Measurements from ENCODE around the gene PERM1.

Gene PERM1

DNA sequence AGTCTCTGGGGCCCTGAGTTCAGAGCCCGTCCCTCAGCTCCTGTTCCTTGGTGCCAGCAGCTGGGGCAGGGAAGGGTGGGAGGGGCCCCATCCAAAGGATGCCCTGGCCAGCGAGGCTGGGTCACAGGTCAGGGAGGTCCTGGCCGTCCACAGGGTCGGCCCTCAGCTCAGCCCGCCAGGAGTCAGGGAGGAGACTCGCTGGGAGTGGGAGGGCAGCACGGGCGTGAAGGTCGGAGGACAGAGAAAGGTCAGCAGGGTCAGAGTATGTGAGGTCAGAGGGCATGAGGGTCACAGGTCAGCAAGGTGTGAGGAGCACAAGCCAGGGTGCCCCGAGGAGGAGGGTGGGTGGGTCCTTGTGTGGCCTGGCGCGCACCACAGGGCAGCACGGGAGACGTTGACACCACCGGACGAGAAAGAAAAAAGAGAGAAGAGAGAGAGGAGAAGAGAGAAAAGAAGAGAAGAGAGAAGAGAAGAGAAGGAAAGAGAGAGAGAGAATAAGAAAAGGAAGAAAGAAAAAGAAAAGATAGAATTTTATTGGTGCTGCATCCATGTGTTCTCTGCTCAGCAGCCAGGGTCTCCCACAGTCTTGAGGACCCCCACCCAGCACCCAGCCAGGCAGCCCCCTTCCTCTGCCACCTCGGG is 7.1 kb downstream of the PERM1 start:
- Histone ChIP-seq H3K27me3 (ENCODE audit: control insufficient read depth, low read length) (no peaks in the 10 kb centered on the region), H3K9me3 (ENCODE audit: control insufficient read depth, insufficient read depth, low read length) (no peaks in the 10 kb centered on the region), H3K4me2 (ENCODE audit: low read length) (no peak overlapping the region), H3K4me1 (ENCODE audit: control insufficient read depth, low read length) (peaks cover 3% of the 10 kb centered on the region; the same call in 1 of the 2 replicates), H4K20me1 (ENCODE audit: control insufficient read depth, insufficient read depth, low read depth, low read length) (no peaks in the 10 kb centered on the region), H3K9me2 (replicated peaks; ENCODE audit: control insufficient read depth, low read length) (no peaks in the 10 kb centered on the region), H3K27ac (ENCODE audit: low read depth, low read length) (no peak overlapping the region), H3K79me2 (ENCODE audit: control insufficient read depth, low read length) (no peaks in the 10 kb centered on the region), H3F3A (ENCODE audit: control insufficient read depth, insufficient read depth) (no peaks in the 10 kb centered on the region), H3K4me3 (ENCODE audit: low read length) (no peak overlapping the region), H3K36me3 (ENCODE audit: control insufficient read depth, low read length) (no peaks in the 10 kb centered on the region)
- TF ChIP-seq, protein P1, sequence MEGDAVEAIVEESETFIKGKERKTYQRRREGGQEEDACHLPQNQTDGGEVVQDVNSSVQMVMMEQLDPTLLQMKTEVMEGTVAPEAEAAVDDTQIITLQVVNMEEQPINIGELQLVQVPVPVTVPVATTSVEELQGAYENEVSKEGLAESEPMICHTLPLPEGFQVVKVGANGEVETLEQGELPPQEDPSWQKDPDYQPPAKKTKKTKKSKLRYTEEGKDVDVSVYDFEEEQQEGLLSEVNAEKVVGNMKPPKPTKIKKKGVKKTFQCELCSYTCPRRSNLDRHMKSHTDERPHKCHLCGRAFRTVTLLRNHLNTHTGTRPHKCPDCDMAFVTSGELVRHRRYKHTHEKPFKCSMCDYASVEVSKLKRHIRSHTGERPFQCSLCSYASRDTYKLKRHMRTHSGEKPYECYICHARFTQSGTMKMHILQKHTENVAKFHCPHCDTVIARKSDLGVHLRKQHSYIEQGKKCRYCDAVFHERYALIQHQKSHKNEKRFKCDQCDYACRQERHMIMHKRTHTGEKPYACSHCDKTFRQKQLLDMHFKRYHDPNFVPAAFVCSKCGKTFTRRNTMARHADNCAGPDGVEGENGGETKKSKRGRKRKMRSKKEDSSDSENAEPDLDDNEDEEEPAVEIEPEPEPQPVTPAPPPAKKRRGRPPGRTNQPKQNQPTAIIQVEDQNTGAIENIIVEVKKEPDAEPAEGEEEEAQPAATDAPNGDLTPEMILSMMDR (IDR thresholded peaks at IDR 0.05; ENCODE audit: low read depth, low read length, poor library complexity, severe bottlenecking), result no peak
- no peak for TF ChIP-seq EZH2phosphoT487 (IDR thresholded peaks at IDR 0.05; ENCODE audit: borderline replicate concordance, low read length)

DNA sequence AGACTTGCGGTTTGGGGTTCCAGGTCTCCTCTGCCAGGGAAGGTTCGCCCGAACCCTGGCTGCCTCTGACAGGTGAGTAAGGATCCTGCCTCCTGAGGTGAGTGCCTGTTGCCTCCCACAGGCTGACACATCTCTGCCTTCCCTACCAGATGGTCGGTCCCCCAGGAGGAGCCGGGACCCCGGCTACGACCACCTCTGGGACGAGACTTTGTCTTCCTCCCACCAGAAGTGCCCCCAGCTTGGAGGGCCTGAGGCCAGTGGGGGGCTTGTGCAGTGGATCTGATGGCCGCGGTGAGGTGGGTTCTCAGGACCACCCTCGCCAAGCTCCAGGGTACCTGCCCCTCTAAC is 7.6 kb downstream of the PERM1 start:
- H3K27ac ChIP-seq (ENCODE audit: low read depth, low read length), result no peak overlapping the region

DNA sequence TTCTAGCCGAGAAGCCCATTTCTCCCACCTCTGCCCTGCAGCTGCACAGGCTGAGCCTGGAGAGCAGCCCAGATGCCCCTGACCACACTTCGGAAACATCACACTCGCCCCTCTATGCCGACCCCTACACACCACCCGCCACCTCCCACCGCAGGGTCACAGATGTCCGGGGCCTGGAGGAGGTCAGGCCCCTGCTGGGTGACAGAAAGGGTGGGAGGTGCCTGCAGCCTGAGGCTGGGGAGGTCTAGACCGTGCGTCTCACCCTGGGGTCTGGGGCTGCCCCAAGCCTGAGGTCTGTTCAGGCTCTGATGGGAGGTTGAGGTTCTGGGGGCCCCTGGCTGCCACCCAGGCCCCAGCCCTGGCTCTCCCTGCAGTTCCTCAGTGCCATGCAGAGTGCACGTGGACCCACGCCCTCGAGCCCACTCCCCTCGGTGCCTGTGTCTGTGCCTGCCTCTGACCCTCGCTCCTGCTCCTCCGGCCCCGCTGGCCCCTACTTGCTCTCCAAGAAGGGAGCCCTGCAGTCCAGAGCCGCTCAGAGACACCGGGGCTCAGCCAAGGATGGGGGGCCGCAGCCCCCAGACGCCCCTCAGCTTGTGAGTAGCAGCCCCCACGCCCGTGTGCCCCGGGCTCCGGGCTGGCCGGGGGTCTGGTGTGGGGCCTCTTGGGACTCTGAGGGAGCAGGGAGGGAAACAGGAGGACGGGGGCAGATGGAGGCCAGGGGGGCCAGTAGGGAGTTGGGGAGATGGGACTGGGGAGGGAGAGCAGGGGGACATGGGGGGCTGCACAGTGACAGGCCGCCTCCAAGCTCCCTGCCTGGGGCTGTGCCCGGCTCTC is 8.2 kb downstream of the PERM1 start:
- Histone ChIP-seq H3K9me3 (ENCODE audit: control insufficient read depth, insufficient read depth, low read length) (no peaks in the 10 kb centered on the region; the same call in 1 of the 2 replicates), H4K20me1 (ENCODE audit: control insufficient read depth, insufficient read depth, low read depth, low read length) (no peaks in the 10 kb centered on the region), H3K79me2 (ENCODE audit: control insufficient read depth, low read length) (no peaks in the 10 kb centered on the region), H3K4me2 (ENCODE audit: low read length) (no peak overlapping the region), H3K9me2 (replicated peaks; ENCODE audit: control insufficient read depth, low read length) (no peaks in the 10 kb centered on the region), H3K27ac (ENCODE audit: low read depth, low read length) (no peak overlapping the region), H3K36me3 (ENCODE audit: control insufficient read depth, low read length) (no peaks in the 10 kb centered on the region), H3F3A (ENCODE audit: control insufficient read depth, insufficient read depth) (no peaks in the 10 kb centered on the region; the same call in 1 of the 2 replicates), H3K27me3 (ENCODE audit: control insufficient read depth, low read length) (no peaks in the 10 kb centered on the region), H3K4me3 (ENCODE audit: low read length) (no peak overlapping the region), H3K4me1 (ENCODE audit: control insufficient read depth, low read length) (peaks cover 3% of the 10 kb centered on the region; the same call in 1 of the 2 replicates)
- no peak for TF ChIP-seq EZH2phosphoT487 (IDR thresholded peaks at IDR 0.05; ENCODE audit: borderline replicate concordance, low read length)
- TF ChIP-seq, protein P1 (IDR thresholded peaks at IDR 0.05; ENCODE audit: low read depth, low read length, poor library complexity, severe bottlenecking), result no peak

More for the DNA sequence above, 7.6 kb downstream of the PERM1 start:
- Histone ChIP-seq H3K4me1 (ENCODE audit: control insufficient read depth, low read length) (peaks cover 3% of the 10 kb centered on the region; the same call in 1 of the 2 replicates), H3K27me3 (ENCODE audit: control insufficient read depth, low read length) (no peaks in the 10 kb centered on the region), H3K79me2 (ENCODE audit: control insufficient read depth, low read length) (no peaks in the 10 kb centered on the region), H3K9me3 (ENCODE audit: control insufficient read depth, insufficient read depth, low read length) (no peaks in the 10 kb centered on the region; the same call in 1 of the 2 replicates), H4K20me1 (ENCODE audit: control insufficient read depth, insufficient read depth, low read depth, low read length) (no peaks in the 10 kb centered on the region), H3K36me3 (ENCODE audit: control insufficient read depth, low read length) (no peaks in the 10 kb centered on the region), H3F3A (ENCODE audit: control insufficient read depth, insufficient read depth) (no peaks in the 10 kb centered on the region; the same call in 1 of the 2 replicates), H3K4me3 (ENCODE audit: low read length) (no peak overlapping the region), H3K4me2 (ENCODE audit: low read length) (no peak overlapping the region), H3K9me2 (replicated peaks; ENCODE audit: control insufficient read depth, low read length) (no peaks in the 10 kb centered on the region)
- no peak for TF ChIP-seq EZH2phosphoT487 (IDR thresholded peaks at IDR 0.05; ENCODE audit: borderline replicate concordance, low read length)
- TF ChIP-seq, protein P1 (IDR thresholded peaks at IDR 0.05; ENCODE audit: low read depth, low read length, poor library complexity, severe bottlenecking), result no peak

Data from DOHH2 (cell line).